DND-41 (cell line): ENCODE results near the gene WWP2.

ENCODE experiments used
- ATAC-seq: fragments of 200-7000 bp; cut with Tn5 transposase; 3 replicates; pipeline ENCODE4 v1.9.1; 2021; ENCODE audit warnings: low read depth; ENCODE audit not compliant: insufficient read depth
- DNase-seq: peaks from one replicate; pipeline ENCODE4 v3.0.0-alpha.2; 2020
- H2AFZ ChIP-seq: 2 replicates; pipeline ENCODE4 v1.6.0; 2012; ENCODE audit warnings: low read depth, low read length
- H3K27ac ChIP-seq: 2 replicates; pipeline ENCODE4 v1.5.1; 2012; ENCODE audit warnings: low read length, inconsistent platforms
- H3K27me3 ChIP-seq: fragments of 200-600 bp; sonication (generic); 2 replicates; pipeline ENCODE4 v1.6.0; 2012; ENCODE audit warnings: low read length, mild to moderate bottlenecking, inconsistent platforms; ENCODE audit not compliant: insufficient read depth, poor library complexity
- H3K36me3 ChIP-seq: 2 replicates; pipeline ENCODE4 v1.5.1; 2012; ENCODE audit warnings: low read length, inconsistent platforms; ENCODE audit not compliant: insufficient read depth
- H3K4me1 ChIP-seq: 2 replicates; pipeline ENCODE4 v1.5.1; 2012; ENCODE audit warnings: mild to moderate bottlenecking, low read length; ENCODE audit not compliant: insufficient read depth
- H3K4me2 ChIP-seq: 2 replicates; pipeline ENCODE4 v1.6.0; 2012; ENCODE audit warnings: mild to moderate bottlenecking, moderate library complexity, low read length, inconsistent platforms; ENCODE audit not compliant: insufficient read depth
- H3K4me3 ChIP-seq, 2 experiments: fragments of 200-600 bp in 1 of 2; shearing (Covaris generic) in 1 of 2; 2 replicates each; pipeline ENCODE4 v1.5.1; 2012 to 2016; ENCODE audit warnings: inconsistent platforms in 2 of 2, low read length in 2 of 2, mild to moderate bottlenecking in 2 of 2, low read depth in 1 of 2, moderate library complexity in 1 of 2
- H3K79me2 ChIP-seq: 2 replicates; pipeline ENCODE4 v1.6.0; 2012; ENCODE audit warnings: low read length, inconsistent platforms; ENCODE audit not compliant: insufficient read depth
- H3K9ac ChIP-seq: 2 replicates; pipeline ENCODE4 v1.6.0; 2012; ENCODE audit warnings: low read depth, mild to moderate bottlenecking, inconsistent platforms, low read length, moderate library complexity
- H3K9me3 ChIP-seq: 2 replicates; pipeline ENCODE4 v1.5.1; 2012; ENCODE audit warnings: low read length, moderate library complexity, mild to moderate bottlenecking, inconsistent platforms; ENCODE audit not compliant: insufficient read depth, severe bottlenecking
- H4K20me1 ChIP-seq: 2 replicates; pipeline ENCODE4 v1.6.0; 2012; ENCODE audit warnings: low read length; ENCODE audit not compliant: insufficient read depth
- CTCF ChIP-seq: IDR thresholded peaks from 2 replicates; pipeline ENCODE4 v1.5.1; 2012; ENCODE audit warnings: borderline replicate concordance, low read length, moderate library complexity, mild to moderate bottlenecking; ENCODE audit not compliant: poor library complexity, severe bottlenecking; ENCODE audit errors: extremely low read depth
- EZH2 ChIP-seq: IDR thresholded peaks from 3 replicates; pipeline ENCODE4 v1.6.1; 2012; ENCODE audit warnings: borderline replicate concordance, low read depth, mild to moderate bottlenecking, moderate library complexity, low read length, inconsistent platforms; ENCODE audit not compliant: severe bottlenecking

The WWP2 gene

DNA sequence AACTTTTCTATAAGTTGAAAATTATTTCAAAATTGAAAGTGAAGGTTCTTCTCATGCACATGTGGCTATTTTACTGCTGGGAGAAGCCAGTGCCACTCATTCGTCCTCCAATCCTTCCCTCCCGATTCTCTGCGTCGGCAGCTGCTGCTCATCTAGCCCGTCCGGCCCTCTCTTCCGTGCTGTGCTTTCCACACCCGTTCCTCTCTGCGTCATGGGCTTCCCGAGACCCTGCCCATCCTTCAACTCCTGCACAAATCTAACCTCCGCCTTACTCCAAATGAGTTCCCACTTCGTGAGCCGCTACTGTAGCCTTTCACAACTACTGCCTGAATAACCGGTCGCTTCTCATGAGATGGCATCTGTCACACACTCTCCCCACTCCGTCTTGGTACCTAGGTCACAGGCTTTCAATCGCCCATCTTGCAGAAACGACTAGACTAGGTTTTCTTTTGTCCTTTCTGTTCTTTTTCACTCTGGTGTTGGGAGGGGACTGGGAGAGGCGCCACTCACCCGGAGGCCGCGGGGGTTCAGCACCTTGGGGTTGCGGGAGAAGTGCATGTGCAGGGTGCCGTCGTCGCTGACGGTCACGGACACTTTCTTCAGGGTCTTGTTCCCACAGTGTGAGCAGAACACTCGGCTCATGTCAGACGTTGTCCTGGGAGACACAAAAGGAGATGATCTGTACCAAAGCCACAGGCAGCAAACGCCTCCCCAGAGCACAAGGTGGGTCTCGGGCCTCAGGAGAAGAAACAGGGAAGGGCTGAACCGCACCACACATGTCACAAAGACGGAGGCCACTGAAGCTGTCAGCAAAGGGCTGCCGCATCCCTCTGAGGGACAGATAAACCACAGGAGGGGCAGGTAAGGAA, 17.5 kb upstream of the WWP2 start:
- H3K36me3 ChIP-seq = peaks cover 95% of the 10 kb centered on the region
- 0 out of 2 replicates have a peak, but pooled peaks cover 7% of the 10 kb centered on the region for H3K79me2 ChIP-seq
- no peak overlapping the region for H3K9ac ChIP-seq
- DNase-seq (no peak), ATAC-seq (no peak)
- no peaks in the 10 kb centered on the region for H3K9me3 ChIP-seq
- no peak overlapping the region for H3K4me3 ChIP-seq
- no peaks in the 10 kb centered on the region for H3K27me3 ChIP-seq
- no peaks in the 10 kb centered on the region for H3K4me1 ChIP-seq
- H3K4me2 ChIP-seq = no peak overlapping the region
- peaks cover 10% of the 10 kb centered on the region; the same call in 1 of the 2 replicates for H4K20me1 ChIP-seq
- H2AFZ ChIP-seq = no peak overlapping the region
- H3K27ac ChIP-seq = no peak overlapping the region
- no peak for TF ChIP-seq EZH2
- no peak for TF ChIP-seq CTCF

- Histone ChIP-seq H4K20me1 (peaks cover 10% of the 10 kb centered on the region; the same call in 1 of the 2 replicates), H3K79me2 (peaks cover 9% of the 10 kb centered on the region; the same call in 1 of the 2 replicates), H3K4me3 (no peak overlapping the region), H3K9ac (no peak overlapping the region), H3K4me2 (no peak overlapping the region), H2AFZ (no peak overlapping the region), H3K9me3 (no peaks in the 10 kb centered on the region), H3K36me3 (peaks cover 95% of the 10 kb centered on the region), H3K27ac (no peak overlapping the region), H3K4me1 (no peaks in the 10 kb centered on the region), H3K27me3 (no peaks in the 10 kb centered on the region)
- no peak for ATAC-seq
- no peak for DNase-seq
- TF ChIP-seq CTCF (no peak), EZH2 (no peak)
Observed at GRCh38 chr16:69745232-69745612, 16.9 kb upstream of the WWP2 start.

DNA sequence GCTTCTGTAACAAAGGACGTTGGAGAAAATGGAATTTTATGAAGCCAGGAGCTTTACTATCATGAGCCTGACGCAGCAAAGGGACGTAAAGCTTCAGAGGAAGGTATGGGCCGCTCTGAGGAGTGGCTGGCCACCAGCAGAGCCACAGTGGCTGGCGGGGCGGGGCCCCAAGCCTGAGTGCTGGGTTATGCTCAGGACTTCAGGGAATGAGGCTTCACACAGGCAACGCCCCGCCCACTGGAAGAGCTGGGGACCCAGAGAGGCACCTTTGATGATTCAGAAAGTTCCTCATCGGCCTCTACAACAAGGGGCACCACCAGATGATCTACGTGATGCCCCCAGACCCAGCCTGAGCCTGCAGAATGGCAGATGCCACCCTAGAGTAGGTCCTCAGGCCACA, 16.2 kb upstream of the WWP2 start:
- Histone ChIP-seq H4K20me1 (peaks cover 10% of the 10 kb centered on the region; the same call in 1 of the 2 replicates), H3K27ac (no peak overlapping the region), H2AFZ (no peak overlapping the region), H3K4me1 (no peaks in the 10 kb centered on the region), H3K4me3 (no peak overlapping the region), H3K36me3 (peaks cover 97% of the 10 kb centered on the region), H3K9ac (no peak overlapping the region), H3K79me2 (peaks cover 16% of the 10 kb centered on the region; the same call in 1 of the 2 replicates), H3K9me3 (no peaks in the 10 kb centered on the region), H3K4me2 (no peak overlapping the region), H3K27me3 (no peaks in the 10 kb centered on the region)
- DNase-seq (no peak), ATAC-seq (no peak)
- no peak for TF ChIP-seq EZH2
- TF ChIP-seq CTCF = no peak
